ENCODE results near the gene HOXC4. TPM values are rescaled to one million over a fixed set of nuclear protein-coding genes. Genes with fewer than 3 reads are reported as not detected.

The HOXC4 gene
- total RNA-seq (under 1 TPM; 0.63 to 0.65 TPM), polyA plus RNA-seq (under 1 TPM in 2 of 3 donors, not detected in 1; 0.25 to 0.43 TPM), total RNA-seq (0 to 0.69 (median 0.43) reads per million in 6 experiments)

- no peaks in the 10 kb centered on the region for H3K9me3 Mint-ChIP-seq
- DNase-seq (peak in 4 of 10 donors; percentile 22 to 53 (median 48)), ATAC-seq (peak; percentile 73 to 78)
- H3K27ac Mint-ChIP-seq: peak within 1 kb of the TSS in 9 of 10 donors; percentile 32 to 94 (median 88)
- POLR2A ChIA-PET: interaction anchor here (0.6 to 1.8 kb wide), 5 partner anchors 9 to 453 kb away, joined by 3 to 6 read pairs (median 4); partner anchors contain the start of genes CBX5 and HNRNPA1
- H3K36me3 Mint-ChIP-seq: no peaks in the 10 kb centered on the region
- peaks cover 16 to 43% (median 39%) of the 10 kb centered on the region in 4 donors for H3K4me1 Mint-ChIP-seq
- peaks cover 40 to 83% (median 74%) of the 10 kb centered on the region in 5 donors for H3K27me3 Mint-ChIP-seq
- H3K4me3 Mint-ChIP-seq: peak within 1 kb of the TSS; percentile 75 to 92 (median 88)
Measured at GRCh38 chr12:54053751-54054741, at the start of gene HOXC4. TSS of gene HOXC4 (plus strand) at chr12:54053835. CDS start at chr12:54053923, 88 bp downstream.

GRCh38 chr12:54004063-54004840 is 49.4 kb upstream of the HOXC4 start:
- POLR2A ChIA-PET: interaction anchor here (0.7 kb wide), 1 partner anchor 104 kb away, joined by 3 read pairs; no protein-coding TSS in a partner anchor
- ATAC-seq: no peak
- no peak overlapping the region for H3K27ac Mint-ChIP-seq
- H3K4me1 Mint-ChIP-seq: peaks cover 19 to 40% (median 25%) of the 10 kb centered on the region in 4 donors
- no peak overlapping the region for H3K4me3 Mint-ChIP-seq
- no peaks in the 10 kb centered on the region for H3K36me3 Mint-ChIP-seq
- H3K9me3 Mint-ChIP-seq: no peaks in the 10 kb centered on the region
- H3K27me3 Mint-ChIP-seq: peaks cover 47 to 100% (median 75%) of the 10 kb centered on the region in 5 donors
- DNase-seq: peak in 1 of 10 donors; percentile 13

DNA sequence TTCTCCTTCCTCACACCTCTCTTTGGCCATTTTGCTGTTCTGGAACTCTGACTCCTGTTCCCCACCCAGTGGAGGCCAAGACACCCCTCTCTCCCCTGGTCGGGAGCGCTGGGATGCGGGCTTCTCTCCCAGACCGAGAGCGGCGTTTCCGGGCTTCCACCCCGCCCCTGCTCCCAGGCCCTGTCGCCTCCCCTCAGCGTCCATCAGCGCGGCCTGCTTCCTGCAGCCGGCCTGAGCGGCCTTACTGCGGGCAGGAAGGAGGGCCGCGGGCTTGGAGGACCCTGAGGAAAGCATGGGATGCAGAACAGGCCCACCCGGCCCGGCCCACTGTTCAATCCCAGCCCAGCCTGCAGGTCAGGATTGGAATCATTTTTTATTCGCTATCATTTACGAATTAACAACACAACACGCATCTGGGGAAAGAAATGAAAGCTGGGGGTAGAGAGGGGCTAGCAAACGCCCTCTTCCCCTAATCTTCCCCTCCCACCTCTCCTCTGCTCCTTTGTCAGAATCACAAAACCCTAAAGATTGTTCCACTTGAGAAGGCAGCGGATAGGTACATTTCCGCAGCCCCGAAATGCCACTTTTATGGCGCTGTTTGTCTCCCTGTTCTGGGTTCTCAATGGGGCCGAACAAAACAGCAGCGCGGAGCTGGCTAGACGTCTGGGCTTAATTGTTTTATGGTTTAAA is 48.6 kb upstream of the HOXC4 start:
- H3K36me3 Mint-ChIP-seq: no peaks in the 10 kb centered on the region
- no peaks in the 10 kb centered on the region for H3K9me3 Mint-ChIP-seq
- peaks cover 17 to 40% (median 26%) of the 10 kb centered on the region in 4 donors for H3K4me1 Mint-ChIP-seq
- POLR2A ChIA-PET: interaction anchor here (0.6 to 1.9 kb wide), 3 partner anchors 203 to 244 kb away, joined by 4 to 6 read pairs (median 6); no protein-coding TSS in a partner anchor
- H3K4me3 Mint-ChIP-seq: peak overlapping the region in 5 of 10 donors; percentile 5 to 92 (median 73)
- DNase-seq (peak in 1 of 10 donors; percentile 38), ATAC-seq (no peak)
- peaks cover 49 to 100% (median 79%) of the 10 kb centered on the region in 5 donors for H3K27me3 Mint-ChIP-seq
- peak overlapping the region in 2 of 10 donors; percentile 44 to 72 for H3K27ac Mint-ChIP-seq

GRCh38 chr12:54005531-54005852 is 48.1 kb upstream of the HOXC4 start:
- peak in 1 of 10 donors; percentile 36 for DNase-seq
- peak overlapping the region in 6 of 10 donors; percentile 5 to 92 (median 78) for H3K4me3 Mint-ChIP-seq
- H3K4me1 Mint-ChIP-seq: peaks cover 17 to 40% (median 24%) of the 10 kb centered on the region in 4 donors
- peak overlapping the region in 2 of 10 donors; percentile 44 to 72 for H3K27ac Mint-ChIP-seq
- peaks cover 48 to 100% (median 81%) of the 10 kb centered on the region in 5 donors for H3K27me3 Mint-ChIP-seq
- no peaks in the 10 kb centered on the region for H3K9me3 Mint-ChIP-seq
- no peak for ATAC-seq
- H3K36me3 Mint-ChIP-seq: no peaks in the 10 kb centered on the region
- POLR2A ChIA-PET: interaction anchor here (0.6 to 1.9 kb wide), 4 partner anchors 27 to 244 kb away, joined by 4 to 6 read pairs (median 5); partner anchors contain the start of gene HOXC5

DNA sequence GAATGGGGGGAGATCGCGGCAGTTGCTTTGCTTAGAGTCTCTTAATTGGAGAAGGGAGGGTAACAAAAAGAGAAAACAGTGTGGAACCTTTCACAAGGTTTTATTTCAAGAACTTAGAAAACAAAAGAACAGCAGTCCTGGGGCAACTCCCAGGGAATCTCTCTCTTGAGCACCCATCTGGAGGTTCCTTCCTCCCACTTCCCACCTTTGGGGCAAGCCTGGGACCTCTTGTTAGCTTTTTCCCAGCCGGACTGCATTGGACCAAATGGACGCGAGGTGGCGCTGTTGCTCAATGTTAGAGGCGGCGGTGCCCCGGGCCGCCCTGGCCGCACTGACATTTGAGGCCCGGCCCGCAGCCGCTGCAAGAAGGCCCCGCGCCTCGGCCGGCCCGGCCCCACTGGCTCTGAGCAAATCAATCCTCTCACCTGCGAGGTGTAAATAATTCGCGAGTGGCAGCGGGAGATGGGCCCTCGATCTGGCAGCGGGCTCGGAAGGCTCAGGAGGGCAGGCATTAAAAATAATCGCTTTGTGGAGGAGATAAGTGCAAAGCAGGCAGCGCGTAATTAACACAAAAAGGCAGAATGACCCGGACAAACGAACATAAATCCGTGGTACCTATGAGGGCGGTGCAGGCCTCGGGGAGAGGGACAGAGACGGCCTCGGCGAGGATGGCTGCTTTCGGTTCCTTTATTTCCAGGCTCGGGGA is 47.6 kb upstream of the HOXC4 start:
- Mint-ChIP-seq H3K9me3 (no peaks in the 10 kb centered on the region), H3K4me3 (peak overlapping the region; percentile 71 to 92 (median 82)), H3K4me1 (peaks cover 20 to 42% (median 24%) of the 10 kb centered on the region in 4 donors), H3K27ac (peak overlapping the region in 2 of 10 donors; percentile 57 to 72), H3K27me3 (peaks cover 51 to 100% (median 84%) of the 10 kb centered on the region in 5 donors), H3K36me3 (no peaks in the 10 kb centered on the region)
- peak; percentile 66 to 93 (median 82) for DNase-seq
- ATAC-seq: peak; percentile 79 to 82
- POLR2A ChIA-PET: interaction anchor here (0.6 to 1.9 kb wide), 6 partner anchors 11 to 243 kb away, joined by 3 to 6 read pairs (median 4); partner anchors contain the start of gene HOXC5

GRCh38 chr12:54006559-54007220 is 46.9 kb upstream of the HOXC4 start:
- peak in 1 of 10 donors; percentile 53 for DNase-seq
- H3K9me3 Mint-ChIP-seq: no peaks in the 10 kb centered on the region
- peaks cover 0 to 2% (median 0%) of the 10 kb centered on the region in 3 donors for H3K36me3 Mint-ChIP-seq
- H3K4me3 Mint-ChIP-seq: peak overlapping the region; percentile 71 to 92 (median 82)
- H3K27me3 Mint-ChIP-seq: peaks cover 56 to 100% (median 85%) of the 10 kb centered on the region in 5 donors
- peaks cover 25 to 49% (median 31%) of the 10 kb centered on the region in 4 donors for H3K4me1 Mint-ChIP-seq
- peak overlapping the region in 2 of 10 donors; percentile 57 to 72 for H3K27ac Mint-ChIP-seq
- POLR2A ChIA-PET: interaction anchor here (0.6 to 1.9 kb wide), 4 partner anchors 11 to 201 kb away, joined by 3 to 6 read pairs (median 4); partner anchors contain the start of gene HOXC5
- ATAC-seq: no peak

DNA sequence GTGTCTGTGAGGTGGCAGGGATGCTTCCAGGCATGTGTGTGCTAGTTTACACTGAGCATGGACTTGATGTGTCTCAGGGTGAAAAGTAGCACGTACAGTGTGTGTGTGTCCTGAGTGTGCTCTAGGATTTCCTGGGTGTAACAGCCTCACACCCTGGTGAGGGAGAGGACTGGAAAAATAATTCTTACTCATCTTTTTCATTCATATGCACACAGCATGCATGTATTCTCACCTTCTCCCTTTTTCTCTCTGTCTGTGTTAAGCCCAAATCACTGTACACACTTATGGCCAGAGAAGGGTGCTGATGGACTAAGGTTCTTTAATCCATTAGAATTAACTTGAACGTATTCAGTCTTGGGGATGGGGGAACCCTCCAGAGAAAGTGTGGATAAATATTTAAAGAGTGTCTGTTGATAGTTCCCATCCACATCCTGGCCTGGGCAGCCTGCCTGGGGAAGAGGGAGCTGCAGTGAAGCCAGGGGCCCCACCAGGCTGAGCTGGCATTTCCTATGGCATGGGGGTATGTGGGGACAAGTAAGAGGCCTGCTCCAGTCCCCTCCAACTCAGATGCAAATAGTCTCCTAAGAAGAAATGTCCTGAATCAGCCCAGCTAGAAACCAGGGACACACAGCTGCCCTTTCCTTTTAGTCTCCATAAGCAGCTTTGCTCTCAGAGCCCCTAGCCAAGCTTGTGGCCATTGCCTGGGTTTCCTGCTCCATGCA is 45.9 kb upstream of the HOXC4 start:
- Mint-ChIP-seq H3K4me1 (peaks cover 22 to 51% (median 31%) of the 10 kb centered on the region in 4 donors), H3K36me3 (peaks cover 0 to 2% (median 0%) of the 10 kb centered on the region in 3 donors), H3K4me3 (peak overlapping the region in 5 of 10 donors; percentile 7 to 88 (median 14)), H3K27me3 (peaks cover 55 to 100% (median 81%) of the 10 kb centered on the region in 5 donors), H3K9me3 (no peaks in the 10 kb centered on the region), H3K27ac (peak overlapping the region in 1 of 10 donors; percentile 13)
- no peak for ATAC-seq
- DNase-seq: peak in 1 of 10 donors; percentile 32
- POLR2A ChIA-PET: interaction anchor here (2.2 kb wide), 1 partner anchor 199 kb away, joined by 5 read pairs; no protein-coding TSS in a partner anchor

DNA sequence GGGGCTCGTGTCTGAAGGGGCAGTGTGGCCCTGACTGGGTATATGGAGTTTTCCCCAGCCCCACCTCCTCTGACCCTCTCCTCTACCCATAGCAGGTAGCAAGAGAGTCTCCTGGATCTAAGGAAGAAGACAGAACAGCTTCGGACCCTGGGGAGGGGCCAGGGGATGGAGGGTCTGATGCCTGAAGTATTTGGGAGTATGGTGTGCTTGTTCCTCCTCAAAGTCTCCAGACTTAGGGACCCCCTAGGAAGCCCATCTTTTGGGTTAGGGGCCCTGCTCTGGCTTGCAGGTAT is 45.4 kb upstream of the HOXC4 start:
- POLR2A ChIA-PET: interaction anchor here (1.2 to 2.2 kb wide), 2 partner anchors 181 to 198 kb away, joined by 3 to 5 read pairs; partner anchors contain the start of gene SMUG1
- Mint-ChIP-seq H3K9me3 (no peaks in the 10 kb centered on the region), H3K4me1 (peaks cover 24 to 51% (median 31%) of the 10 kb centered on the region in 4 donors), H3K4me3 (peak overlapping the region in 6 of 10 donors; percentile 12 to 32 (median 21)), H3K27me3 (peaks cover 54 to 100% (median 80%) of the 10 kb centered on the region in 5 donors), H3K27ac (peak overlapping the region in 1 of 10 donors; percentile 13), H3K36me3 (peaks cover 0 to 4% (median 0%) of the 10 kb centered on the region in 3 donors)
- ATAC-seq (no peak), DNase-seq (peak in 1 of 10 donors; percentile 36)

DNA sequence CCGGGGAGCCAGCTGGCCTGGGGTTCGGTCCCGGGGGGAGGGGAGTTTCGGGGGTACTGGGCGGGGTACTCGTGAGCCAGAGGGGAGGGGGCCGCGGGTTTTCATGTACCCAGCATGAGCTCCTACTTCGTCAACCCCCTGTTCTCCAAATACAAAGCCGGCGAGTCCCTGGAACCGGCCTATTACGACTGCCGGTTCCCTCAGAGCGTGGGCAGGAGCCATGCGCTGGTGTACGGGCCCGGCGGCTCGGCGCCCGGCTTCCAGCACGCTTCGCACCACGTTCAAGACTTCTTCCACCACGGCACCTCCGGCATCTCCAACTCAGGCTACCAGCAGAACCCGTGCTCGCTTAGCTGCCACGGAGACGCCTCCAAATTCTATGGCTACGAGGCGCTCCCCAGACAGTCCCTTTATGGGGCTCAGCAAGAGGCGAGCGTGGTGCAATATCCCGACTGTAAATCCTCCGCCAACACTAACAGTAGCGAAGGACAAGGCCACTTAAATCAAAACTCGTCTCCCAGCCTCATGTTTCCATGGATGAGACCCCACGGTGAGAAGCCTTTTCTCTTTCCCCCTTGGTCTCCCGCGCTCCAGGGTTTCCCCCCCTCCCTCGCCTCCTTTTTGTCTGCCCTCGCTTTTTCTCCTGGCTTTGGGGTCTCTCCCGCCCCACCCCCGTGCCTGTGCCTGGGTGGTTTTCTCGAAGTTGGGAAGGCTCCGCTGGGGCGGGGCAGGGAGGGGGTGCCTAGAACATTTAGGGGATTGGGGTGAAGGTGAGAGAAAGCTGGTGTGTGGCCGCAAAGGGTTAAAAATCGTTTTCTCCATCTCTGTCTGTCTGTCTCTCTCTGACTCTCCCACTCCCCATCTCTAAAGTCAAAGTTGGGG is 44.2 kb upstream of the HOXC4 start:
- Mint-ChIP-seq H3K27ac (peak overlapping the region in 2 of 10 donors; percentile 25 to 90), H3K36me3 (peaks cover 0 to 7% (median 0%) of the 10 kb centered on the region in 3 donors), H3K9me3 (no peaks in the 10 kb centered on the region), H3K27me3 (peaks cover 53 to 100% (median 80%) of the 10 kb centered on the region in 5 donors), H3K4me3 (peak overlapping the region; percentile 42 to 85 (median 79)), H3K4me1 (peaks cover 24 to 57% (median 33%) of the 10 kb centered on the region in 4 donors)
- POLR2A ChIA-PET: interaction anchor here (0.6 to 2.2 kb wide), 8 partner anchors 8 to 547 kb away, joined by 3 to 7 read pairs (median 4); partner anchors contain the start of gene SMUG1
- ATAC-seq (peak; percentile 40 to 52), DNase-seq (peak in 1 of 10 donors; percentile 62)
